ENCODE measurements around the gene SLCO4A1.

- TF ChIP-seq, protein P1, sequence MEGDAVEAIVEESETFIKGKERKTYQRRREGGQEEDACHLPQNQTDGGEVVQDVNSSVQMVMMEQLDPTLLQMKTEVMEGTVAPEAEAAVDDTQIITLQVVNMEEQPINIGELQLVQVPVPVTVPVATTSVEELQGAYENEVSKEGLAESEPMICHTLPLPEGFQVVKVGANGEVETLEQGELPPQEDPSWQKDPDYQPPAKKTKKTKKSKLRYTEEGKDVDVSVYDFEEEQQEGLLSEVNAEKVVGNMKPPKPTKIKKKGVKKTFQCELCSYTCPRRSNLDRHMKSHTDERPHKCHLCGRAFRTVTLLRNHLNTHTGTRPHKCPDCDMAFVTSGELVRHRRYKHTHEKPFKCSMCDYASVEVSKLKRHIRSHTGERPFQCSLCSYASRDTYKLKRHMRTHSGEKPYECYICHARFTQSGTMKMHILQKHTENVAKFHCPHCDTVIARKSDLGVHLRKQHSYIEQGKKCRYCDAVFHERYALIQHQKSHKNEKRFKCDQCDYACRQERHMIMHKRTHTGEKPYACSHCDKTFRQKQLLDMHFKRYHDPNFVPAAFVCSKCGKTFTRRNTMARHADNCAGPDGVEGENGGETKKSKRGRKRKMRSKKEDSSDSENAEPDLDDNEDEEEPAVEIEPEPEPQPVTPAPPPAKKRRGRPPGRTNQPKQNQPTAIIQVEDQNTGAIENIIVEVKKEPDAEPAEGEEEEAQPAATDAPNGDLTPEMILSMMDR (IDR thresholded peaks at IDR 0.05): no peak
- TF ChIP-seq POLR2A (IDR thresholded peaks at IDR 0.05): no peak
Measured at GRCh38 chr20:62606016-62606415, 36.3 kb upstream of the SLCO4A1 start.
